HUES64 (cell line): ENCODE measurements around the gene MCF2L2.

Experiments
- H3K27ac ChIP-seq: 2 replicates; pipeline ENCODE4 v1.7.0; 2013; ENCODE audit warnings: low read depth, low read length, inconsistent platforms
- H3K27me3 ChIP-seq: 2 replicates; pipeline ENCODE4 v1.6.1; 2013; ENCODE audit warnings: mild to moderate bottlenecking, low read length; ENCODE audit not compliant: insufficient read depth
- H3K36me3 ChIP-seq: 2 replicates; pipeline ENCODE4 v1.6.1; 2013; ENCODE audit warnings: mild to moderate bottlenecking, low read length; ENCODE audit not compliant: insufficient read depth
- H3K4me1 ChIP-seq: 2 replicates; pipeline ENCODE4 v1.6.1; 2013; ENCODE audit warnings: mild to moderate bottlenecking, low read length, moderate library complexity; ENCODE audit not compliant: insufficient read depth
- H3K4me3 ChIP-seq: 2 replicates; pipeline ENCODE4 v1.5.1; 2013; ENCODE audit warnings: mild to moderate bottlenecking, low read length, moderate library complexity
- H3K9ac ChIP-seq: 2 replicates; pipeline ENCODE4 v1.6.1; 2013; ENCODE audit warnings: mild to moderate bottlenecking, low read depth, low read length
- H3K9me3 ChIP-seq: 2 replicates; pipeline ENCODE4 v1.6.1; 2013; ENCODE audit warnings: low read depth, low read length; ENCODE audit not compliant: insufficient read depth
- WGBS: fragments of 150-250, 120-280 bp; methylation state at CpG from one replicate; pipeline ENCODE4 v1.1.7; 2013; ENCODE audit warnings: missing lambda C conversion rate; 5-methylcytosine and 5-hydroxymethylcytosine counted together

MCF2L2 gene

GRCh38 chr3:183227586-183227985 is 200.8 kb downstream of the MCF2L2 start:
- Histone ChIP-seq H3K27me3 (no peaks in the 10 kb centered on the region), H3K27ac (no peak overlapping the region), H3K4me3 (no peak overlapping the region), H3K9ac (no peak overlapping the region), H3K36me3 (no peaks in the 10 kb centered on the region), H3K4me1 (no peaks in the 10 kb centered on the region), H3K9me3 (no peaks in the 10 kb centered on the region)
- WGBS = 96% methylated on average over 4 of the region's 4 CpGs

DNA sequence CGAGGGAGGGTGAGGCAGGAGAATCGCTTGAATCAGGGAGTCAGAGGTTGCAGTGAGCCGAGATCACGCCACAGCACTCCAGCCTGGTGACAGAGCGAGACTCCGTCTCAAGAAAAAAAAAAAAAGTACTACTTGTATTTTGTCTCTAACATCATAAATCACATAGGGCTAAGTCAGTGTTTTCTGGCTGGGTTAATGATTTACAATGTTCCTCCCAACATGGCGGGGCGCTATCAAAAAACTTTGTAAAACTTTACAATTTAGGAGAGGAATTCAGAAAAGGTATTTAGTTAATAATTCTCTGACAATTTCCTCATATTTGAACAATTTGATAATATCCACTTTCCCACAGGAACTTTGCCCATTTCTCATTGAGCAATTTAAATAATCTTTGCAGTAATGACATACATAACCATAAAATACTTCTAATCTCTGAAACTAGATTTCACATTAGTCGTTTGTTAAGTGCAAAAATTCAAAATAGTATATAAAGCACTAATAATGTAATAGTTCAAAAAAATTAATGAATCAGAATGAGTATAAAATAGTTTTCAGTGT is 202.0 kb downstream of the MCF2L2 start:
- Histone ChIP-seq H3K27me3 (no peaks in the 10 kb centered on the region), H3K27ac (no peak overlapping the region), H3K9ac (no peak overlapping the region), H3K36me3 (no peaks in the 10 kb centered on the region), H3K4me1 (no peaks in the 10 kb centered on the region), H3K4me3 (no peak overlapping the region), H3K9me3 (no peaks in the 10 kb centered on the region)
- WGBS = 95% methylated on average over 4 of the region's 9 CpGs

DNA sequence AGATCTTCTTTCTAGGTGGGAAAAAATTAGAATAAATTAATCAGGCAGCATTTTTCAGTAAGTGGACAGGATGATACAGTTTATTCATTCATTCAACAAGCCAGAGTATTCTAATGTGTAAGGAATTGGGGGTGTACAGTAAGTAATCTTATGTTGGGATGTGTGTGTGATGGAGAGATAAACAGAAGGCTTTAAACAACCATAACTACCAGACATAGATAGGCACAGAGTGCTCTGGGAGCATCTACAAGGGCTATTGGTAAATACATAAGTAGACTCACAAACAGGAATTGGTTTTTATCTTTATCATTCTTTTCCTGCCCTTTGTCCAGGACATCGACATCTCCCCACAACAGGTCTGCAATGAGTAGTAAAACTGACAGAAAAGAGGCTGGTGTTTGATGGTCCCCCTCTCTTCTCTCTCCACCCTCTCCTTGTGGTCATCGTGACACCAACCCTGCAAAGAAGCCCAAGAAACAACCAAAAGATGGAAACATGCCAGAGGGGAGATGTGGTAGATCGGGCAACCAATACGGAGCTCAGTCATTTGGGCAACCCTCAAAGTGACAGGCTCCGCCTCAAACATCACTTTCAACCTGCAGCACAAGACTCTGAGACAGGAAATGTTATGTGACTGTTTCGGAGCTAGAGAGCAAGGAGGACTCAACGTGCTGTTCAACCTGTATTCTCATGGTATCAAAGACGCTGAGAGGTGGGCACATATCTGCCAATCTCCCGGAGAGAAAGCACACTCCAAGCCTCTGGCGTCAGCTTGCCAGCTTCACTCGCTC is 204.0 kb downstream of the MCF2L2 start:
- 91% methylated on average over 11 of the region's 11 CpGs for WGBS
- no peak overlapping the region for H3K4me3 ChIP-seq
- H3K9me3 ChIP-seq = no peaks in the 10 kb centered on the region
- H3K4me1 ChIP-seq = no peaks in the 10 kb centered on the region
- H3K9ac ChIP-seq = no peak overlapping the region
- no peak overlapping the region for H3K27ac ChIP-seq
- H3K36me3 ChIP-seq = no peaks in the 10 kb centered on the region
- no peaks in the 10 kb centered on the region for H3K27me3 ChIP-seq

- WGBS = 87% methylated on average over 3 of the region's 3 CpGs
- H3K27me3 ChIP-seq = no peaks in the 10 kb centered on the region
Measured at GRCh38 chr3:183222631-183223235, 205.7 kb downstream of the MCF2L2 start.

DNA sequence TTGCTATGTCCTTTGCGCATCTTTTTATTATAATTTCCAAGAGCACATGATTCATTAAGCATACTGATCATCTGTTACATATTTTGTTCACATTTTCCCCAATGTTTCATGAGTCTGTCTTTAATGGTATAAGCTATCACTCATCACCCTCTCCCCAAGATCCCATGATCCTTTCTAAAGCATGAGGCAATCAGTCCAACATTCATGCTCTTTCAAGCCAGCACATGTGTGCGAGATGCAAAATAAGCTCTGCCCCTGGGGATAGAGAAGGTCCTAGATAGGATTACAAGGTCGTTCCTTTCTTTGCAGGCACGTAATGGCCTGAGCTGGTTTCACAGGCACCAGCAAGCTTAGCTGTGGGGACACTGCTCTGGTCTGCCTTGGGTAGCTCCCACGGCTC is 207.6 kb downstream of the MCF2L2 start:
- no peak overlapping the region for H3K27ac ChIP-seq
- no peaks in the 10 kb centered on the region for H3K27me3 ChIP-seq
- no peak overlapping the region for H3K9ac ChIP-seq
- H3K36me3 ChIP-seq = no peaks in the 10 kb centered on the region
- H3K4me3 ChIP-seq = no peak overlapping the region
- no peaks in the 10 kb centered on the region for H3K4me1 ChIP-seq
- 85% methylated on average over 5 of the region's 5 CpGs for WGBS
- no peaks in the 10 kb centered on the region for H3K9me3 ChIP-seq

More at GRCh38 chr3:183222631-183223235, 205.7 kb downstream of the MCF2L2 start:
- Histone ChIP-seq H3K36me3 (no peaks in the 10 kb centered on the region), H3K27ac (no peak overlapping the region), H3K9me3 (no peaks in the 10 kb centered on the region), H3K4me1 (no peaks in the 10 kb centered on the region), H3K9ac (no peak overlapping the region), H3K4me3 (no peak overlapping the region)

- Histone ChIP-seq H3K27me3 (no peaks in the 10 kb centered on the region), H3K9me3 (no peaks in the 10 kb centered on the region), H3K9ac (no peak overlapping the region), H3K4me1 (no peaks in the 10 kb centered on the region), H3K36me3 (no peaks in the 10 kb centered on the region), H3K4me3 (no peak overlapping the region), H3K27ac (no peak overlapping the region)
- WGBS = 90% methylated on average over 2 of the region's 2 CpGs
Measured at GRCh38 chr3:183218826-183219225, 209.6 kb downstream of the MCF2L2 start.

- no peaks in the 10 kb centered on the region for H3K9me3 ChIP-seq
- H3K9ac ChIP-seq = no peak overlapping the region
- no peaks in the 10 kb centered on the region for H3K4me1 ChIP-seq
- H3K4me3 ChIP-seq = no peak overlapping the region
- no peaks in the 10 kb centered on the region for H3K27me3 ChIP-seq
- no peaks in the 10 kb centered on the region for H3K36me3 ChIP-seq
- WGBS = 92% methylated on average over 8 of the region's 9 CpGs
- no peak overlapping the region for H3K27ac ChIP-seq
Measured at GRCh38 chr3:183217548-183218332, 210.7 kb downstream of the MCF2L2 start.

DNA sequence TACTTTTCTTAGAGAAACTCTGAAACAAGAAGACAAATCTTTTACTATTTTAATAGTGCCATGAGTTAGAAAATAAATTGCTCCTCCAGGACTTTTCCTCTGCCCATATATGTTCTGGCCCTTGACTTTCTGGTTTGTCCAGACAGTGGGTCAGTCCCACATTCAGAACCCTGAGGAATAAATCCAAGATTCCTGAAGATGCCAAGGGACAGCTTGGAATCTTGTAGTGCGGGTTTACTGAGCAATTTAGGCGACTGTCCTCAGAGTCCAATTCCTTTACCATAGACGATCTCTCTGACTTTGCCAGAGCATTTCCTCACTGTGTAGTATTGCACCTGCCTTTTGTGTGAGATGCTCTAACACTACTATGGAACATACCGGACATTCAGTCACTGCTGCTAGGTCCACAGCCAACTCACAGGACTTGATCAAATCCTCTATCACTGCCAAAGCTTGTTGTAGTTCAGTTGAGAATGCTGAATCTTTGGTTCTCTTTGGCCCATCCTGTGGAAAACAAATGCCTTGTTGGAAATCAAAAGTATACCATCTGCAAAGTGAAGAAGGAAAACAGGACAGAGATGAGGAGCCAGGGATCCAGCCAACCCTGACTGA is 212.7 kb downstream of the MCF2L2 start:
- WGBS = 92% methylated on average over 4 of the region's 4 CpGs

GRCh38 chr3:183214277-183214612 is 214.2 kb downstream of the MCF2L2 start:
- no peak overlapping the region for H3K4me3 ChIP-seq
- H3K27me3 ChIP-seq = no peaks in the 10 kb centered on the region
- H3K36me3 ChIP-seq = no peaks in the 10 kb centered on the region
- no peaks in the 10 kb centered on the region for H3K9me3 ChIP-seq
- no peak overlapping the region for H3K27ac ChIP-seq
- 97% methylated on average over 2 of the region's 2 CpGs for WGBS
- H3K9ac ChIP-seq = no peak overlapping the region
- no peaks in the 10 kb centered on the region for H3K4me1 ChIP-seq

More for the DNA sequence above, 212.7 kb downstream of the MCF2L2 start:
- Histone ChIP-seq H3K27ac (no peak overlapping the region), H3K36me3 (no peaks in the 10 kb centered on the region), H3K4me3 (no peak overlapping the region), H3K9ac (no peak overlapping the region), H3K27me3 (no peaks in the 10 kb centered on the region), H3K4me1 (no peaks in the 10 kb centered on the region), H3K9me3 (no peaks in the 10 kb centered on the region)

DNA sequence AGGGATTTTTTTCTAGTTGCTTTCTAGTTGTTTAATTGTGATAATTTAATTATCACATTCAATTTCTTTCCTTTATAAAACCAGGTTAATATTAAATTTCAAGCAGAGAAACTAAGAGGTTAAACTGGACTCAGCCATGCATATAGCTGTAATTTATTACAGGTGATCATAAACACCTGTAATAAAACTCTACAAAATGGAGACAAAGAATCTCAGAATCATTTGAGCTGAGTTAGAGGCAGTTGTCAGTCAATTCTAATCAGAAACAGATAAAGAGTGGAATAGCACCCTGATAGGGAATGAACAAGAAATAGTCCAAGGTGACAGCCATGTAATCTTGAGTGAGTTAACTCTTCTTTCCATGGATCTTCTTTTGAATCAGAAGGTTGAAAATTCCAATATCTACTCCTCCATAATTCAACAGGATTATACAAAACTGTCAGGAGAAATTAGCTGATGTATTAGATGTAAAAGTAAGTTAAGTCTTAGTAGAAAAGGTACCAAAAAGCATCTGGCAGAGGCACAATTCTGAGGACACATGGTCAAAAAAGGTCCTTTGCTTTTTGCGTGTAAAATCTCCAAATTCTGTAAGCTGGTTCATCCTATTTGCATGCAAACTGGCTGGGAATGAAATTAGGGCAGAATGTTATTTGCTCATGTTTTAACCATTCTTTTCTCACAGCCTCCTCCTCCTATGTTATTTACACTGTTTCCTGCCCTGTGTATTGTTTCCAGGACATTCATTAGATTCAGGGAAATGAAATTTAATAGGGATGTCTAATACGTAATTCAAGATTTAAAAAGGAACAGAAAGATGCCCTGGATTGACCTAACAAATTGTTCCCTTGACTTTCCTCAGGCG is 214.8 kb downstream of the MCF2L2 start:
- Histone ChIP-seq H3K4me3 (no peak overlapping the region), H3K36me3 (no peaks in the 10 kb centered on the region), H3K27me3 (no peaks in the 10 kb centered on the region), H3K9ac (no peak overlapping the region), H3K27ac (no peak overlapping the region), H3K4me1 (no peaks in the 10 kb centered on the region), H3K9me3 (peaks cover 4% of the 10 kb centered on the region; the same call in 1 of the 2 replicates)
- 91% methylated on average over 3 of the region's 3 CpGs for WGBS
